ENCODE results near the gene ERLIN1.

The ERLIN1 gene

DNA sequence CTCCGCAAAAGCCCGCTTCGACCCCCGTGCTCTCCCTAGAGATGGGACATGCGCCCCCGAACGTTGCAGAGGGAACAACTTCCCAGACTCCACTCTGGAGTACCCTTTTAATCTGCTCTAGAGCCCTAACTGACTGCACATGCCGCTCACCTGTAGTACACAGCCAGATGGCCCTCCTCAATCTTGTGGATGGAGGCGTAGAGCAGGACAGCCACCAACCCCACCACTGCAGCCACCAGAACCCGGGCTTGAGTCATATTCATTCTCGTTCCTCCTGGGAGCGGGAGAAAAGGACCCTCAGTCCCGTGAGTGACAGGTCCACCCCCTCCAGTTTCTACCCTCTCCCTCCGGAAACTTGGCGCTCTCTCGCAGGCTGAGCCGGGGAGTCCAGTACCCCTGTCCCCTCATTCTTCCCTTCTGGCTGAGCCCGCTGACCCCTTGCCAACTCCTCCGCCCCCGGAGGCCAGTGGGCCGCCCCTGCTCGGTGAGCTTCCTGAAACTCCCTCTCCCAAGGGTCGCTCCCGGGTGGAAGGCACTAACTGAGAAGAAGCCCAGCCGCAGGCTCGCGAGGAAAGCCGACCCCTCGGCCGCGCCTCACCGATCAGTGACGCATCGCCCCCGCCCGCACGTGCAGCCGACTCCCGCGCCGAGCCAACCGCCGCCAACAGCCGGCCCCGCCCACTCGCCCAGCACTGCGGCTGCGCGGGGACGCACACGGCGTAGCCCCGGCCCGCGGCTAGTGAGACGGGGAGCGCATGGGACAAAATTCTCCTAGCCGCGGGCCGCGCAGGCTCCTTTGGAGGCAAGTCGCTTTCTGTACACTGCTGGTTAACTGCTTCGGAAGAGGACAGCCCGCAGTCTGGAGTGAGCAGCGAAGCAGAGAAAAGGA, at the start of gene ERLIN1:
ERLIN1 (minus strand) TSS at position 666 of the 889 bp plus-strand sequence; CDS start at position 263, 403 bp downstream.
- in situ Hi-C loops (cut with HindIII; ENCODE audit: low sequenced_read_pairs) = loop anchor here (25.0 kb wide), 1 partner anchor 323 kb away; no protein-coding TSS in a partner anchor

DNA sequence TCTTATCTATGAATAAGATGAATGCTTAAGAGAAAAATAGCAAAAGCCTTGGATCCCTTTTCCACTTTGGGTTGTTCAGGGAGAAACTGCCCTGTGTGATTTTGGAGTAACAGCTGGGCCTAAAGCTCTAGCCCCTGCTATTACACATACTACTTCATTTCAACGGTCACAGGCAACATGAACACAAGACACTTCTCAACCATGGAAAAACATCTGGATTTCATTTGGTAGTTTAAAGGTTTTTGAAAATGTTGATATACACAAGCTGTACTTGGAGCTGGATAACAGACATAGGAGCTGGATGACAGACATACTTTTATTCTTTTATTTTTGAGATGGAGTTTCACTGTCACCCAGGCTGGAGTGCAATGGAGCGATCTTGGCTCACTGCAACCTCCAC, 46.3 kb upstream of the ERLIN1 start:
- in situ Hi-C loops (cut with HindIII; ENCODE audit: low sequenced_read_pairs) = no loop called here

DNA sequence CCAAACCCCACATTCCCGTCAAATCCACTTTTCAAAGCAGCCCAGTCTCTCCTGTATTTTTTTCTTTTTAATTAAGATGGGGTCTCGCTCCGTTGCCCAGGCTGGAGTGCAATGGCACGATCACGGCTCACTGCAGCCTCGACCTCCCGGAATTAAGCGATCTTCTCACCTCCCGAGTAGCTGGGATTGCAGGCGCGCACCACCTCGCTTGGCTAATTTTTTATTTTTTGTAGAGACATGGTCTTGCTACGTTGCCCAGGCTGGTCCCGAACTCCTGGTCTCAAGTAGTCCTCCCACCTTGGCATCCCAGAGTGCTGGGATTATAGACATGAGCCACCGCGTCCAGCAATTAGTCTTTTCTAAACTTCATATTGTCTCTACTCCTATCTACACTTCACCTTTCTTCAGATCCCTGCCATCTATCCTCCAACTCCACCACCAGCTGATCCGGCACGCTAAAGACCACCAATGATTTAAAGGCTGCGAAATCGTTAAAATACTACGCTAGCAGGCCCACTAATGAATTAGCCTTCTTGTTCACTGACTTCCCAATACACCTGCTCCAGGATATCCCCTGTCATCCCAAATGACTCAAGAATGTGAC, 44.1 kb upstream of the ERLIN1 start:
- in situ Hi-C loops (cut with HindIII; ENCODE audit: low sequenced_read_pairs) = no loop called here

DNA sequence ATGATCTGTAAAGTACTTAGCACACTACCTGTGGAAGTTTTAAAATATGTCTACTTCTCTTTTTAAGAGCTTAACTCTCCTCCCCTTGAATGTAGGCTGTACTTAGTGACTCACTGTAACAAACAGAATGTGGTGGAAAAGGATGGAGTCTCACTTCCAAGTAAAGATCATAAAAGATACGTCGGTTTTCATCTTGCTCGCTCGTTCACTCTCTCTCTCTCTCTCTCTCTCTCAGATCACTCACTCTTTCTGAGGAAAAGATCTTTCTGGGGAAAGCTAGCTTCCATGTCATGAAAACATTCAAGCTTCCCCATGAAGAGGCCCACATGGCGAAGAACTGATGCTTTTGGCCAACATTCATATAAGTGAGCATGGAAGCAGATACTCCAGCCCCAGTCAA, 38.0 kb upstream of the ERLIN1 start:
- in situ Hi-C loops (cut with HindIII; ENCODE audit: low sequenced_read_pairs) = no loop called here

DNA sequence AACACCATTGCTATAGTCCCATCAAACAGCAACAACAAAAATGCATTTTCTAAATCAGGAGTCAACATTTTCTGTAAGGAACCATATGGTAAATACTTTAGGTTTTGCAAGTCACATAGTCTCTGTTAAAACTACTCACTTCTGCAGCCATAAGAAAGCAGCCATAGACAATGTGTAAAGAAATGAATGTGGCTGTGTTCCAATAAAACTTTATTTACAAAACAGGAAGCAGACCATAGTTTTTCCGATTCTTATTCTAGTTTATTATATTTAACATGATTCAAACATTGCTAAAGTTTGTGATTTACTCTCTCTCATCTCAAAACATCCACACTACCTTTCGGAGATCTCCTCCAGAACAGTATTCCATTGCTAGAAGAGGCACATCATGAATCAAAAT, 36.7 kb upstream of the ERLIN1 start:
- in situ Hi-C loops (cut with HindIII; ENCODE audit: low sequenced_read_pairs) = no loop called here

DNA sequence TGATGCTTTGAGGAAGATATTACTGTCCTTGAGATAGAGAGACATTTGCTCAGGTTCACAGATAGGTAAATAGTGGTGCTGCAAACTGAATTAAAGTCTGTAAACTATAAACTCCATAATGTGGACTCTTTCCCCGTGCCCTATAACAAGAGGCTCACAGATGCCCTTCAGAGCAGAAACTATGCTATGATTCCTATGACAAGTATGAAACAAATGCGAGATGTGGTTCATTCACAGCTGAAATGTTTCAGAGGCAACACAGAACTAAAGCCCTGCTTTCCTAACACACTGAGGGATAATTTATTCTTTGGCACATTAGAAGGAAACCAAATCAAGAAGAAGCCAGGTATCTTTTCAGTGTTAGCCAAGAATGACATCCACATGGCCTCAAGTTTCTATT, 30.2 kb upstream of the ERLIN1 start:
- in situ Hi-C loops (cut with HindIII; ENCODE audit: low sequenced_read_pairs) = no loop called here

DNA sequence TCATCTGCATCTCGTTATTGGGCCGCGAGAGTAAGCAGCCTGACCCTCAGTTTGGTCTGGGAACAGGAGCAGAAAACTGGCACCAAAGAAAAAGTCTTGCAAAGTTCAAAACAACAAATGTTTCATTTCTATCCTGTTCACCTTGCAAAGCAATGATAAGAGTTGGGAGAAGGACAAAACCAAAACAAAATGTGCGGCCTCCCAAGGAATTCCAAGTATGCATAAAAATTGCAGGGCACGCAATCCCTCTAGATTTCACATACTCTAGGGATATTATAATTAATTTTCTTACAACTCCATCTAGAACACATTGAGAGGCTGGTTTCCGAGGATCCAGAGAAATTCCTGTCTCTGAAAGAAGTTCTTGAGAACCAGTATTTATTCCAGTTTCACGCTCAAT, 23.5 kb upstream of the ERLIN1 start:
- in situ Hi-C loops (cut with HindIII; ENCODE audit: low sequenced_read_pairs) = no loop called here

DNA sequence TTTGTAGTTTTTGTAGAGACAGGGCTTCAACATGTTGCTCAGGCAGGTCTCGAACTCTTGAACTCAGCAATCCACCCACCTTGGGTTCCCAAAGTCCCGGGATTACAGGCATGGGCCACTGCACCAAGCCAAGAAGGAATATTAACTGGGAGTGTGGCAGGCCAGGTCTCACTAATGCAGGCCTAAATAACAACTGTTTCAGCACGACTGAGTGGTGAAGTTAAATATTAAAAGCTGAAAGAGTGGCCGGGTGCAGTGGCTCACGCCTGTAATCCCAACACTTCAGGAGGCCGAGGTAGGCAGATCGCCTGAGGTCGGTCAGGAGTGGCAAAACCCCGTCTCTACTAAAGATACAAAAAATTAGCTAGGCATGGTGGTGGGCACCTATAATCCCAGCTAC, 22.4 kb upstream of the ERLIN1 start:
- in situ Hi-C loops (cut with HindIII; ENCODE audit: low sequenced_read_pairs) = no loop called here

DNA sequence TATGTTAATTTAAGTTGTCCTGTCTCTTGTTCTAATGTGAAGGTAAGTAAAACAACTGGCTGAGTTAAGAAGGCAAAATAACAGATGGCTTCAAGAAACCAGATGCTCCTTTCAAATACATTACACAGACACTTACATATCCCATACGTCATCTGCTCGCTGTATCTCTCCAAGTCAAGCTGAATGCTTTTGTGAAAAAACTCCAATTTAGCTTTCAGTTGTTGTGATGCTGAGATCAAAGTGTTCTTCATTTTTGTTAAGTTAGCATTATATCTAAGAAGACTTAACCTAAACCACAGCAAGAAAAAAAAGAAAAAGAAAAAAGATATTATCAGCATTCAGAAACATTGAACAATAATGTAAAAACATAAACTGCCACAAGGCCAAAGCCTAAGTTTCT, 18.5 kb upstream of the ERLIN1 start:
- in situ Hi-C loops (cut with HindIII; ENCODE audit: low sequenced_read_pairs) = no loop called here

DNA sequence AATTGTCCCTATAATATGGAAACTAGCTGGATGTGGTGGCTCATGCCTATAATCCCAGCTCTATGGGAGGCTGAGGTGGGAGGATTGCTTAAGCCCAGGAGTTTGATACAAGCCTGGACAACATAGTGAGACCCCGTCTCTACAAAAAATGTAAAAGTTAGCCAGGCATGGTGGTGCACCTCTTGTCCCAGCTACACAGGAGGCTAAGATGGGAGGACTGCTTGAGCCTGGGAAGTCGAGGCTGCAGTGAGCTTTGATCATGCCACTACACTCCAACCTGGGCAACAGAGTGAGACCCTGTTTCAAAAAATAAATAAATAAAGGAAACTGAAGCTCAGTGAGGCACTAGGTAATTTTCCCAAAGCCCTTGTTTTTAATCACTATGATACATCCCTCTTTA, 15.7 kb upstream of the ERLIN1 start:
- in situ Hi-C loops (cut with HindIII; ENCODE audit: low sequenced_read_pairs) = no loop called here

DNA sequence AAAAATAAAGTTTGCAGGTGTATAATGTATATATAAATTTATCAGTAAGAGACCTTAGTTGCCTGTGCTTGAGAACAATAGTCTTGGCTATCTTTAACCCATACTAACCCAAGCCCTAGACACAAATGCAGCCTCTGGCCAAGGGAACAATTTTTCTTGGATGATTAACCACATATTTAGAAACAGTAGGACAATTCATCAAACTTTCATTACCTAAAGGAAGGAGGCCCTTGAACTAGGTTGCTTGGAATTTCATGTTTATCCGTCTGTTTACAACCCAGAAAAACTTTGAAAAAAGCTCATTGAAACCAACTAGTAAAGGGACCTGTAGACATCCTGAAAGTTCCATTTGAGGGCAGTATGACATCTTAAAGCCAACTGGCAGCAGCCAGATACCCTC, 8.9 kb upstream of the ERLIN1 start:
- in situ Hi-C loops (cut with HindIII; ENCODE audit: low sequenced_read_pairs) = loop anchor here (25.0 kb wide), 1 partner anchor 332 kb away; no protein-coding TSS in a partner anchor

DNA sequence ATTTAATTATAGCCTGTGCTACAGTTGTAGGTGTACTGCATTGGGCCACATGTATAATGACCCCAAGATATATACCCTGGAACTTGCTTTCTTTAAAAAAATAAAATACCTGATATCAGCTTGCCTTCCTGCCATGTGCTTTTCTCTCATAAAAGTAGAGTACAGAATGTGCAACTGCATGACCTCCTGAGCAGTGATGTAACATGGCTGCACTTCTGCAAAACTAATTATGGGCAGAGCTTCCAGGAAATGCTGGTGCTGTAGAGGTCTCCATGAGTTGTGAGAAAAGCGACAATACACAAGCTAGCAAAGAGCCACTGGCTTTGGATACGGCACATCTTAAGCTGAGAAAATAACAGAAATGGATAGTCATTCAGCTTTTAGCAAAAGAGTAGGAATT, 6.5 kb upstream of the ERLIN1 start:
- in situ Hi-C loops (cut with HindIII; ENCODE audit: low sequenced_read_pairs) = loop anchor here (25.0 kb wide), 1 partner anchor 330 kb away; no protein-coding TSS in a partner anchor

DNA sequence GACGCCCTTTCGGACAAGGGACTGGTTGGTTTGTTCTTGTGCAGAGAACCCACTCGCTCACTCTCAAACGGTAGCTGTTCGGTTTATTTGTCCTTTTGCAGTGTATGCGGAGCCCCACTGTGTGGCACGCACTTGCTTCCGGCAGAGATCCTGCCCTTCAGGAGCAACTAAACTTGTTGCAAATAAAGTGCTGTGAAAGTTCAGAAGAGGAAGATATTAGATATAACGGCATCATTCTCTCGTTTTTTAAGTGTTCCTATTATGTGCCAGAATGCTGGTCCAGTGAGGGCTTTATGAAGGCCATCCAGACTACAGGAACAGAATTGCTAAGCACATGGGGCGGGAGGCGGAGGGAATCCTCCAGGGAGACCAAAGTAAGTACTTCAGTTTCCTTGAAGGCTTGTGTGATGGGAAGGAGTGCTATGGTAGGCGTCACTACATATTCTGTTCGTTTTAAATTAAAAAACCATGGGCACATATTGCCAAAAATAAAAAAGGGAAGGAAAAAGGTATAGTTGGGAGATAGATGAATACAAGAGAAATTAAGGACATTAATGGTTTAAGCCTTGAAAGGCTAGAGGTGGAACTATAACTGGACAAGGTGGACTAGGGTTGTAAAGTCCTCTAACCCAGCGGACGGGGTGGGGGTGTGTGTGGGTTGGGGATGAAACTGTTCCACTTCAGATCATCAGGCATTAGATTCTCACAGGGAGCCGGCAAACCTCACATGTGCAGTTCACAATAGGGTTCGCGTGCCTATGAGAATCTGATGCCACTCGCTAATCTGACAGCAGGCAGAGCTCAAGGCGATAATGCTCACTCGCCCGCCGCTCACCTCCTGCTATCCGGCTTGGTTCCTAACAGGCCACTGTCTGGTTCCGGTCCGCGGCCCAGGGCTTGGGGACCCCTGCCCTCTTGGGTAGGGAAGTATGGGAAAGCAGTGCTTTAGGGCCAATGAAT, 704 bp upstream of the ERLIN1 start:
- in situ Hi-C loops (cut with HindIII; ENCODE audit: low sequenced_read_pairs) = loop anchor here (25.0 kb wide), 1 partner anchor 324 kb away; no protein-coding TSS in a partner anchor

DNA sequence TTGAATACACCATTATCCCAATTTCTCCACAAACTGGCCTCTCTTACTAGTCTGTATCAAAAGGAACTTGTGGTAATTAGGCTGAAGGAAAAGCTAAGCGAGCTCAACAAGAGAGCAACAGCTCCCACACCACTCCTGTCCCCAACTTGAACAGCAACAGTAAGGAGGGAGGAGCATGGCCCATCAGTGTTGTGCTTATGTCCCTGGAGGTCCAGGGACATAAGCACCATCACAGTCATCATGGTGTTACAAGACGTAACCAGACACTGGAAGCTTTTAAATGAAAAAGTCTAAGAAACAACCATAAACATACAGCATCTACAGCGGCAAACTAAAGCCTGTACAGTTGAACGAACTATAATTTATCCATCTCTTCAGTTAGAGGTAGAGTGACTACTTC, 989 bp downstream of the ERLIN1 start:
- in situ Hi-C loops (cut with HindIII; ENCODE audit: low sequenced_read_pairs) = loop anchor here (25.0 kb wide), 1 partner anchor 323 kb away; no protein-coding TSS in a partner anchor

DNA sequence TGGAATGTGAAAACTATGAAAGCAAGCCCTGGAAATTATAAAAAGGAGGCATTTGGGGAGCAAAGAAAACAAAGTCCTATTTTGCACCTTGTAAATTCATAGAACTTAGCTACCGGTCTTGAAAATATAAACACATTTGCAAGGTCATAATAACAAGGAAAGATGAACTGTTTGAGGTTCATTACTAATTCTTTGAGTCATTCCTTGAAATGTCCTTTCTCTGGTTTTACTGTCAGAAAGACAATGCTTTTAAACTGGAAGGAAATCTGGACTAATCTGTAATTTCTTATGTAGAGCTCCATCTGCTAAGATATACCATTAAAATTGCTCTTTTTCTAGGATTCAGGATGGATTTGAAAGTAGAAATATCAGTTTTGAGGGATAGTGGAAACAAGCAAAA, 1.4 kb downstream of the ERLIN1 start:
- in situ Hi-C loops (cut with HindIII; ENCODE audit: low sequenced_read_pairs) = loop anchor here (25.0 kb wide), 1 partner anchor 322 kb away; no protein-coding TSS in a partner anchor

DNA sequence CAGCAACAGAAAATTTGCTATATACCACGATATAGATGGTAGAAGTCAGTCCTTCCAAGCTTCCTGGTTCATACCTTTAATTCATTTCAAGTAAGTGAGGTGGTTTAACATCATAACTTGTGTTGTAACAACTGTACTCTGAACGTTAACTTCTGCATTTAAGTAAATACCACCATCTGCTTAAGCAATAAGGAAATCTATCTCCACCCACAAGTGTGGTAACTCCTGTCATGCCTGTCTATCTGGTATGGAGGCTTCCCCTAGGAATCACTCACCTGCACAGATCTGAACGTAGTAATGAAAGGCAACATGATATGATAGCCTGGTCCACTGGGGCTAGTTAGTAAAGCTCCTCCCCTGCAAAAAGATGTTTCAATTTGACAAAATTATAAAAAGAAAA, 2.3 kb downstream of the ERLIN1 start:
- in situ Hi-C loops (cut with HindIII; ENCODE audit: low sequenced_read_pairs) = loop anchor here (25.0 kb wide), 1 partner anchor 321 kb away; no protein-coding TSS in a partner anchor

DNA sequence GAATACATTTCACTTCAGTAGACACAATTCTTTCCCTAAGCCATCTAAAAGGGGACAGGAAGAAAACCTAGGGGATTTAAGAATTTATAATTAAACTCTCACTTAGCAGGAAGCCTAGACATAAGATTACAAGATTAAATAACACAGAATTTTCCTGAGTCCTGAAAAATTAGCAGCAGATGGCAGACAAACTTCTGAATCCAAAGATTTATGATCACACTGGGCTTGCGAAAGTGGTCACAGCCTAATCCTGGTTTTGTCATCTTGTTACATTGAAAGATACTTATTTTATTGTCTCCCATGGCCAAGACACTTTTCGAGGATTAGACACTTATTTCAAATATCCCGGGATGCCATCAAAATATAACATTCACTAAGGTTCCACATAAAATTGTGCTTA, 2.9 kb downstream of the ERLIN1 start:
- in situ Hi-C loops (cut with HindIII; ENCODE audit: low sequenced_read_pairs) = loop anchor here (25.0 kb wide), 1 partner anchor 321 kb away; no protein-coding TSS in a partner anchor

DNA sequence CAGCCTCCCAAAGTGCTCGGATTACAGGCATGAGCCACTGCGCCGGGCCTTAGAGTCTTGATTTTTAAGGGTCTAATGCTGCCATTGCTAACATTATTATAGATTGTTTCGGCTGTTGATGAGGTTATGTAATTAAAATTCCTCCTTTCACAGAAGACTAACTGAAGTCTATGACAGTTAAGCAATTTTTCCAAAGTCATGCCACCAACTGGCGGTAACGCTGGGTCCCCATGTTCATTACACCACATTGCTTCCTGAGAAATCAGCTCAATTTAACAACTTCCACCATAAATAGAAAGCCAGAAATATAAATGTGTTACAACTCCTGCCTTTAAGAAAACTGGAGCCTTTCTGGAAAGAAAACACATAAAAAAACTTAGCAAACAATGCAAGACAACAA, 3.5 kb downstream of the ERLIN1 start:
- in situ Hi-C loops (cut with HindIII; ENCODE audit: low sequenced_read_pairs) = loop anchor here (25.0 kb wide), 1 partner anchor 320 kb away; no protein-coding TSS in a partner anchor

DNA sequence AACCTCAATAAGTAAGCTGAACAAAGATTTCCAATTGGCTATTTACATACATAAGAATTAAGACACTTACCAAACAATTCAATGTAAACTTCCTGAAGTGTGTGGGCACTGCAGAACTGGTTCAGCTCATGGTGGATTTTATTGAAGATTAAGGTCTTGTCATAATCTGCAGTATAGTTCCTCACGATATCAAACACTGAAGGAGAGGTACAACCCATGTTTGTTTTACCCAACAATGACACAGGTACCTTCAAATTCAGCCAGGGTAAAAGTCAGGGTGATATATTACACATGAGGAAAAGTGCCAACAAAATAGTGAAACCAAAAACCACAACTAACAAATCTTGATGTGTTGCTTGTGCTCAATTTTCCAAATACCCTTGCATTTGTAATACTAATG, 10.0 kb downstream of the ERLIN1 start:
- in situ Hi-C loops (cut with HindIII; ENCODE audit: low sequenced_read_pairs) = loop anchor here (25.0 kb wide), 1 partner anchor 314 kb away; no protein-coding TSS in a partner anchor
